IMR-90 (cell line): ENCODE data around the gene NET1. TPM values are rescaled to one million over a fixed set of nuclear protein-coding genes. Genes with fewer than 3 reads are reported as not detected.

Source experiments
- ATAC-seq: fragments of 200-7000 bp; cut with Tn5 transposase; 2 replicates; pipeline ENCODE4 v1.9.1; 2020; ENCODE audit warnings: low read depth, mild to moderate bottlenecking, moderate library complexity
- BruUV-seq: library from RNA; stranded (reverse); fragments of 400-500 nt; replicated peaks from 2 replicates; lab custom pipeline; 2021; lab: Mats Ljungman, UMichigan
- CTCF ChIA-PET: fragments of 300-600 bp; formaldehyde crosslinking; extraction: SDS; loops from one replicate; lab custom pipeline; 2021; ENCODE audit warnings: antibody characterized with exemption; lab: Yijun Ruan, JAX
- POLR2A ChIA-PET: fragments of 300-600 bp; sonication (Branson Sonifier 250); formaldehyde crosslinking; loops from one replicate; lab custom pipeline; 2022; ENCODE audit warnings: antibody characterized with exemption; ENCODE audit not compliant: unreplicated experiment; lab: Charles Lee
- DNase-seq: peaks from one replicate; pipeline ENCODE4 v3.0.0; 2013
- H2AFZ ChIP-seq: replicated peaks from 2 replicates; pipeline ENCODE3; 2013; ENCODE audit warnings: low read length, mild to moderate bottlenecking; ENCODE audit not compliant: poor library complexity
- H2AK5ac ChIP-seq: 2 replicates; pipeline ENCODE4 v1.6.1; 2013; ENCODE audit warnings: low read depth, low read length, inconsistent platforms
- H2AK9ac ChIP-seq: replicated peaks from 2 replicates; pipeline ENCODE3; 2013; ENCODE audit warnings: mild to moderate bottlenecking, low read depth, low read length, moderate library complexity; ENCODE audit not compliant: poor library complexity
- H2BK120ac ChIP-seq: 2 replicates; pipeline ENCODE4 v1.6.1; 2013; ENCODE audit warnings: low read depth, low read length, inconsistent platforms
- H2BK15ac ChIP-seq: 3 replicates; pipeline ENCODE4 v1.6.1; 2013; ENCODE audit warnings: low read depth, low read length, inconsistent platforms
- H2BK20ac ChIP-seq: 2 replicates; pipeline ENCODE4 v1.6.1; 2013; ENCODE audit warnings: low read depth, mild to moderate bottlenecking, inconsistent platforms, low read length, moderate library complexity
- H2BK5ac ChIP-seq: 2 replicates; pipeline ENCODE4 v1.6.1; 2013; ENCODE audit warnings: mild to moderate bottlenecking, low read depth, low read length, inconsistent platforms; ENCODE audit not compliant: poor library complexity, severe bottlenecking
- H3K14ac ChIP-seq: replicated peaks from 2 replicates; pipeline ENCODE4 v1.6.1; 2013; ENCODE audit warnings: low read depth, low read length, inconsistent platforms
- H3K18ac ChIP-seq: 2 replicates; pipeline ENCODE4 v1.6.1; 2013; ENCODE audit warnings: low read depth, low read length, control low read depth
- H3K23ac ChIP-seq: 2 replicates; pipeline ENCODE4 v1.6.1; 2013; ENCODE audit warnings: low read depth, low read length, inconsistent platforms
- H3K27ac ChIP-seq: 2 replicates; pipeline ENCODE4 v1.5.1; 2013; ENCODE audit warnings: mild to moderate bottlenecking, control low read depth, low read length; ENCODE audit not compliant: insufficient read depth
- H3K27me3 ChIP-seq: 2 replicates; pipeline ENCODE4 v1.6.1; 2013; ENCODE audit warnings: low read length; ENCODE audit not compliant: control insufficient read depth, insufficient read depth
- H3K36me3 ChIP-seq: 2 replicates; pipeline ENCODE4 v1.6.1; 2013; ENCODE audit warnings: low read length, mixed read lengths; ENCODE audit not compliant: control insufficient read depth, insufficient read depth
- H3K4ac ChIP-seq: 2 replicates; pipeline ENCODE4 v1.6.1; 2013; ENCODE audit warnings: low read depth, low read length, inconsistent platforms
- H3K4me1 ChIP-seq: 2 replicates; pipeline ENCODE4 v1.6.1; 2013; ENCODE audit warnings: low read length, mixed read lengths; ENCODE audit not compliant: control insufficient read depth, insufficient read depth
- H3K4me2 ChIP-seq: 2 replicates; pipeline ENCODE4 v1.6.1; 2013; ENCODE audit warnings: low read depth, mild to moderate bottlenecking, control low read depth, low read length, moderate library complexity
- H3K4me3 ChIP-seq: 2 replicates; pipeline ENCODE4 v1.5.1; 2013; ENCODE audit warnings: low read depth, mild to moderate bottlenecking, control low read depth, low read length, moderate library complexity; ENCODE audit not compliant: insufficient read depth
- H3K56ac ChIP-seq: 2 replicates; pipeline ENCODE4 v1.6.1; 2013; ENCODE audit warnings: low read length, inconsistent platforms; ENCODE audit not compliant: insufficient read depth; ENCODE audit errors: extremely low read depth
- H3K79me1 ChIP-seq, 2 experiments: 2 replicates each; pipeline ENCODE4 v1.6.1; 2013; ENCODE audit warnings: low read length in 2 of 2, inconsistent platforms in 1 of 2, low read depth in 1 of 2
- H3K9ac ChIP-seq: 2 replicates; pipeline ENCODE4 v1.6.1; 2013; ENCODE audit warnings: low read depth, low read length, control low read depth
- H3K9me1 ChIP-seq: 2 replicates; pipeline ENCODE4 v1.6.1; 2013; ENCODE audit warnings: low read length, inconsistent platforms; ENCODE audit not compliant: insufficient read depth
- H3K9me3 ChIP-seq: 2 replicates; pipeline ENCODE4 v1.6.1; 2013; ENCODE audit warnings: low read length; ENCODE audit not compliant: control insufficient read depth, insufficient read depth
- H4K20me1 ChIP-seq: 2 replicates; pipeline ENCODE4 v1.6.1; 2013; ENCODE audit warnings: low read length, inconsistent platforms; ENCODE audit not compliant: insufficient read depth
- H4K5ac ChIP-seq: 2 replicates; pipeline ENCODE4 v1.6.1; 2013; ENCODE audit warnings: mild to moderate bottlenecking, low read depth, low read length, control low read depth
- H4K8ac ChIP-seq, 2 experiments: 2 replicates each; pipeline ENCODE4 v1.6.1; 2013; ENCODE audit warnings: low read depth in 2 of 2, low read length in 2 of 2, control low read depth in 1 of 2, inconsistent platforms in 1 of 2
- H4K91ac ChIP-seq: 2 replicates; pipeline ENCODE4 v1.6.1; 2013; ENCODE audit warnings: low read depth, low read length, inconsistent platforms; ENCODE audit not compliant: insufficient read depth
- BHLHE40 ChIP-seq: fragments of 150-350 bp; IDR thresholded peaks from 2 replicates; pipeline ENCODE4 v1.6.1; 2016; ENCODE audit warnings: mild to moderate bottlenecking, low read depth, low read length
- CEBPB ChIP-seq: IDR thresholded peaks from 2 replicates; pipeline ENCODE4 v1.6.1; 2012; ENCODE audit warnings: low read depth, low read length, improper control_type of control experiment
- CHD1 ChIP-seq: IDR thresholded peaks from 2 replicates; pipeline ENCODE4 v1.6.1; 2012; ENCODE audit warnings: low read depth, low read length, improper control_type of control experiment
- FOS ChIP-seq: fragments of 150-350 bp; IDR thresholded peaks from 2 replicates; pipeline ENCODE4 v1.6.1; 2016; ENCODE audit warnings: low read depth, low read length
- MAFK ChIP-seq: IDR thresholded peaks from 2 replicates; pipeline ENCODE4 v1.6.1; 2012; ENCODE audit warnings: low read depth, low read length, improper control_type of control experiment
- MAZ ChIP-seq: IDR thresholded peaks from 2 replicates; pipeline ENCODE4 v1.6.1; 2012; ENCODE audit warnings: low read depth, mild to moderate bottlenecking, low read length, improper control_type of control experiment, moderate library complexity, borderline replicate concordance
- MXI1 ChIP-seq: IDR thresholded peaks from 2 replicates; pipeline ENCODE4 v1.6.1; 2012; ENCODE audit warnings: low read depth, mild to moderate bottlenecking, low read length, moderate library complexity, borderline replicate concordance
- NFE2L2 ChIP-seq: fragments of 150-350 bp; IDR thresholded peaks from 2 replicates; pipeline ENCODE4 v1.6.1; 2016; ENCODE audit warnings: low read depth, mild to moderate bottlenecking, low read length
- POLR2A ChIP-seq: IDR thresholded peaks from 2 replicates; pipeline ENCODE4 v1.6.1; 2012; ENCODE audit warnings: mild to moderate bottlenecking, low read depth, low read length
- RAD21 ChIP-seq: IDR thresholded peaks from 2 replicates; pipeline ENCODE4 v1.6.1; 2012; ENCODE audit warnings: low read length, improper control_type of control experiment
- RCOR1 ChIP-seq: IDR thresholded peaks from 2 replicates; pipeline ENCODE4 v1.6.1; 2012; ENCODE audit warnings: mild to moderate bottlenecking, low read length, improper control_type of control experiment; ENCODE audit not compliant: insufficient replicate concordance
- RFX5 ChIP-seq: IDR thresholded peaks from 2 replicates; pipeline ENCODE4 v1.8.0; 2012; ENCODE audit warnings: low read depth, mild to moderate bottlenecking, low read length, moderate library complexity
- SMC3 ChIP-seq: fragments of 150-350 bp; IDR thresholded peaks from 2 replicates; pipeline ENCODE4 v1.6.1; 2016; ENCODE audit warnings: low read depth, mild to moderate bottlenecking, antibody characterized with exemption, low read length, moderate library complexity
- WGBS, 2 experiments: methylation state at CpG; one replicate each; pipeline versions ENCODE4 v1.1.5 to v1.1.7; 2013; ENCODE audit warnings: missing lambda C conversion rate in 2 of 2; ENCODE audit not compliant: insufficient read length in 1 of 2; ENCODE audit errors: extremely low coverage in 2 of 2; 5-methylcytosine and 5-hydroxymethylcytosine counted together
- dilution Hi-C: fragments of 300-500 bp; cut with HindIII; formaldehyde crosslinking; loops from one replicate; pipeline ENCODE4 v1.14.3; 2018; ENCODE audit warnings: low sequenced_read_pairs; ENCODE audit not compliant: unreplicated experiment
- in situ Hi-C: fragments of 300-500 bp; cut with MboI; formaldehyde crosslinking; loops from 3 replicates; pipeline ENCODE4 v1.14.3; 2019; ENCODE audit warnings: low sequenced_read_pairs, inconsistent platforms, mixed read lengths
- intact Hi-C: fragments of 100-400 bp; cut with micrococcal nuclease; formaldehyde crosslinking; loops from 2 replicates; pipeline ENCODE4 v1.10.0; 2022
- polyA plus RNA-seq, 3 experiments: library from polyadenylated mRNA; depleted of rRNA; stranded (reverse); fragments of >200 nt; gene quantifications; 2 replicates each; pipeline ENCODE4 v1.2.3, GENCODE V29; 2012; ENCODE audit warnings: low replicate concordance in 1 of 3
- total RNA-seq: library from RNA; depleted of rRNA; stranded (reverse); fragments of >200 nt; gene quantifications from 2 replicates; pipeline ENCODE4 v1.2.3, GENCODE V29; 2012
- TF ChIP-seq, protein P1 (sequence below): conservative IDR thresholded peaks from 2 replicates; pipeline ENCODE4 v1.5.1; 2012; ENCODE audit warnings: mild to moderate bottlenecking, low read depth, low read length, improper control_type of control experiment
- TF ChIP-seq, protein P2 (sequence below): fragments of 150-350 bp; IDR thresholded peaks from 2 replicates; pipeline ENCODE4 v1.6.1; 2016; ENCODE audit warnings: low read depth, mild to moderate bottlenecking, low read length, moderate library complexity, borderline replicate concordance

The NET1 gene
- total and polyA plus RNA-seq, 2 of the 4 experiments (the other 2 are of a cell fraction), result 20.0 to 54.7 TPM

DNA sequence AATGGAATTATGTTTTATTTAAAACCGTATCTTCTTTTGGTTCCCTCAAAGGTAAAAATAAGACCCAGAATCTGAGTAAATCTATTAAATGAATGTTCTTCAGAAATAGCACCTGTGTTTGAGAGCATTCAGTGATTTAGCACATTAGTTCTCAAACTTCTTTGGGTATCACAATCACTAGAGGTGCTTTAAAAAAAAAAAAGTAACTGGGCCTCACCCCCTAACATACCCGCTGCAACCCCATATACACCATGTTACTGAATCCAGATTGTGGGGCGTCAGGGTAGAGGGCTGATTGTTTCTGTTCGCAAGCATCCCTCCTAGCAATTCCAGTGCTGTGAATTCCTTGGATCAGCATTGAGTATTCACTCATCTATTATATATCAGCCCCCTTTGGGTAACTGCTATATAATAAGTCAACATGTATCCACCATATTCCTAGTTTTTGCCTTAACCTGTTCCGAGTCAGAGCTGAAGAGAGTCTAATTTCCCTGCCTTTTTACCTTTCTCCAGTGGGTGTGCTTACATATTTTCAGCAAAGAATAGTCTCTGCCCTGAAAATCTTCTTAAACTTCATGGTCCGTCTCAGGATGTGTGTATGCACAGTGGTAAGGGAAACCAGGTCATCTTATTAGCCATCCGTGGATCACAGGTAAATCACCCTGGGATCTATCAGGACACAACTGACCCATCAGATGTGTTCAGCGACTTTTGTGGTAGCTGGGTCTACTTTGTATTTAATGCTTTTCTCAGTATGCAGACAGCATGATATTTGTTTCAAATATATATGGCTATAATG is 46.8 kb downstream of the NET1 start:
- H2BK20ac ChIP-seq, result no peak overlapping the region
- no peak overlapping the region for H3K9ac ChIP-seq
- H4K5ac ChIP-seq, result no peak overlapping the region
- H3K27me3 ChIP-seq, result no peaks in the 10 kb centered on the region
- peaks cover 5% of the 10 kb centered on the region for H3K9me1 ChIP-seq
- H3K27ac ChIP-seq, result no peak overlapping the region
- no peak overlapping the region for H2BK15ac ChIP-seq
- no peak overlapping the region for H3K18ac ChIP-seq
- no peak overlapping the region for H3K4me3 ChIP-seq
- no peaks in the 10 kb centered on the region for H3K9me3 ChIP-seq
- H4K20me1 ChIP-seq, result no peaks in the 10 kb centered on the region
- TF ChIP-seq RAD21 (no peak), SMC3 (no peak), MAFK (no peak), RFX5 (no peak), CHD1 (no peak), CEBPB (no peak), POLR2A (no peak), FOS (no peak), MAZ (no peak), MXI1 (no peak), RCOR1 (no peak), NFE2L2 (no peak), BHLHE40 (no peak)
- TF ChIP-seq, protein P1, sequence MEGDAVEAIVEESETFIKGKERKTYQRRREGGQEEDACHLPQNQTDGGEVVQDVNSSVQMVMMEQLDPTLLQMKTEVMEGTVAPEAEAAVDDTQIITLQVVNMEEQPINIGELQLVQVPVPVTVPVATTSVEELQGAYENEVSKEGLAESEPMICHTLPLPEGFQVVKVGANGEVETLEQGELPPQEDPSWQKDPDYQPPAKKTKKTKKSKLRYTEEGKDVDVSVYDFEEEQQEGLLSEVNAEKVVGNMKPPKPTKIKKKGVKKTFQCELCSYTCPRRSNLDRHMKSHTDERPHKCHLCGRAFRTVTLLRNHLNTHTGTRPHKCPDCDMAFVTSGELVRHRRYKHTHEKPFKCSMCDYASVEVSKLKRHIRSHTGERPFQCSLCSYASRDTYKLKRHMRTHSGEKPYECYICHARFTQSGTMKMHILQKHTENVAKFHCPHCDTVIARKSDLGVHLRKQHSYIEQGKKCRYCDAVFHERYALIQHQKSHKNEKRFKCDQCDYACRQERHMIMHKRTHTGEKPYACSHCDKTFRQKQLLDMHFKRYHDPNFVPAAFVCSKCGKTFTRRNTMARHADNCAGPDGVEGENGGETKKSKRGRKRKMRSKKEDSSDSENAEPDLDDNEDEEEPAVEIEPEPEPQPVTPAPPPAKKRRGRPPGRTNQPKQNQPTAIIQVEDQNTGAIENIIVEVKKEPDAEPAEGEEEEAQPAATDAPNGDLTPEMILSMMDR, result no peak
- TF ChIP-seq, protein P2, sequence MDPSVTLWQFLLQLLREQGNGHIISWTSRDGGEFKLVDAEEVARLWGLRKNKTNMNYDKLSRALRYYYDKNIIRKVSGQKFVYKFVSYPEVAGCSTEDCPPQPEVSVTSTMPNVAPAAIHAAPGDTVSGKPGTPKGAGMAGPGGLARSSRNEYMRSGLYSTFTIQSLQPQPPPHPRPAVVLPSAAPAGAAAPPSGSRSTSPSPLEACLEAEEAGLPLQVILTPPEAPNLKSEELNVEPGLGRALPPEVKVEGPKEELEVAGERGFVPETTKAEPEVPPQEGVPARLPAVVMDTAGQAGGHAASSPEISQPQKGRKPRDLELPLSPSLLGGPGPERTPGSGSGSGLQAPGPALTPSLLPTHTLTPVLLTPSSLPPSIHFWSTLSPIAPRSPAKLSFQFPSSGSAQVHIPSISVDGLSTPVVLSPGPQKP, result no peak
- peaks cover 5 to 7% of the 10 kb centered on the region in 2 experiments; a peak in 2 of 4 replicates for H3K79me1 ChIP-seq
- in situ Hi-C loops, result loop anchor here (25.0 kb wide), 1 partner anchor 403 kb away; no protein-coding TSS in a partner anchor
- dilution Hi-C loops, result no loop called here
- H3K36me3 ChIP-seq, result peaks cover 17% of the 10 kb centered on the region
- no CpG with 5 or more reads among the region's 8 CpGs for WGBS, 2 experiments
- H2AK9ac ChIP-seq, result no peak overlapping the region
- no TSS peak for BruUV-seq
- H3K4ac ChIP-seq, result no peak overlapping the region
- ChIA-PET CTCF (no interaction called here), POLR2A (no interaction called here)
- no peak overlapping the region for H4K91ac ChIP-seq
- H2BK5ac ChIP-seq, result no peak overlapping the region
- no peak overlapping the region for H3K23ac ChIP-seq
- no peak overlapping the region for H3K4me2 ChIP-seq
- no peak overlapping the region for H2AFZ ChIP-seq
- no peak for DNase-seq
- no peak overlapping the region for H3K14ac ChIP-seq
- peaks cover 10% of the 10 kb centered on the region for H3K4me1 ChIP-seq
- H2AK5ac ChIP-seq, result no peak overlapping the region
- intact Hi-C loops, result no loop called here
- no peak overlapping the region for H2BK120ac ChIP-seq
- ATAC-seq, result no peak
- no peak overlapping the region for H4K8ac ChIP-seq
- H3K56ac ChIP-seq, result no peak overlapping the region
